SK-MEL-5 (cell line): ENCODE data around the gene ZSWIM2. TPM values are rescaled to one million over a fixed set of nuclear protein-coding genes. Genes with fewer than 3 reads are reported as not detected.
"Not testable (repeated sequence)": the region's sequence is repeated elsewhere in the genome, so short reads cannot be mapped to it uniquely, and the experiment has no call there.

Source experiments
- DNase-seq: peaks from one replicate; pipeline ENCODE4 v3.0.0-alpha.2; 2016; ENCODE audit warnings: low read depth, low spot score
- in situ Hi-C: cut with HindIII; loops from 2 replicates; pipeline ENCODE4 v1.10.0; 2016; ENCODE audit warnings: low sequenced_read_pairs, high pct_unique_total_duplicates, low pct_unique_long_range_greater_than_20kb
- polyA plus RNA-seq, 2 experiments: library from polyadenylated mRNA; depleted of rRNA; stranded (reverse); fragments of >200 nt; gene quantifications; 2 replicates each; pipeline ENCODE4 v1.2.3, GENCODE V29; 2015
- total RNA-seq: library from RNA; depleted of rRNA; stranded (reverse); fragments of >200 nt; shearing (Covaris generic); gene quantifications from 2 replicates; pipeline ENCODE4 v1.2.3, GENCODE V29; 2014; rRNA removed

Gene ZSWIM2
- not detected in 2 replicates for total RNA-seq
- polyA plus RNA-seq (2015; cell fraction: cytosol; rRNA removed): not detected in 2 replicates
- polyA plus RNA-seq (2015; cell fraction: nucleus; rRNA removed): not detected in 2 replicates

- DNase-seq: peak; percentile 1
- in situ Hi-C loops: no loop called here
Measured at GRCh38 chr2:186848873-186849578, at the start of gene ZSWIM2. Gene ZSWIM2, minus strand, starts transcription at chr2:186849170. Its CDS starts 40 bp downstream, at chr2:186849130.

GRCh38 chr2:186896220-186896619 lies 47.2 kb upstream of the ZSWIM2 start:
- DNase-seq, in situ Hi-C loops: not testable (repeated sequence)

GRCh38 chr2:186895451-186895850 lies 46.5 kb upstream of the ZSWIM2 start:
- DNase-seq: no peak
- in situ Hi-C loops: no loop called here

- no peak for DNase-seq
- in situ Hi-C loops: no loop called here
Measured at GRCh38 chr2:186894478-186894877, 45.5 kb upstream of the ZSWIM2 start.

- in situ Hi-C loops: no loop called here
- DNase-seq: no peak
Measured at GRCh38 chr2:186892821-186893220, 43.9 kb upstream of the ZSWIM2 start.

GRCh38 chr2:186891185-186891621 lies 42.2 kb upstream of the ZSWIM2 start:
- DNase-seq: no peak
- in situ Hi-C loops: no loop called here

GRCh38 chr2:186889101-186889879 lies 40.3 kb upstream of the ZSWIM2 start:
- in situ Hi-C loops: no loop called here
- no peak for DNase-seq

- DNase-seq: no peak
- in situ Hi-C loops: no loop called here
Measured at GRCh38 chr2:186887107-186888090, 38.4 kb upstream of the ZSWIM2 start.

- in situ Hi-C loops: no loop called here
- DNase-seq: no peak
Measured at GRCh38 chr2:186884587-186884986, 35.6 kb upstream of the ZSWIM2 start.

- in situ Hi-C loops: no loop called here
- no peak for DNase-seq
Measured at GRCh38 chr2:186883666-186884065, 34.7 kb upstream of the ZSWIM2 start.

GRCh38 chr2:186882511-186883071 lies 33.6 kb upstream of the ZSWIM2 start:
- no peak for DNase-seq
- in situ Hi-C loops: no loop called here

- in situ Hi-C loops: no loop called here
- DNase-seq: no peak
Measured at GRCh38 chr2:186881660-186882059, 32.7 kb upstream of the ZSWIM2 start.

GRCh38 chr2:186879312-186879711 lies 30.3 kb upstream of the ZSWIM2 start:
- in situ Hi-C loops: no loop called here
- no peak for DNase-seq

- in situ Hi-C loops: no loop called here
- no peak for DNase-seq
Measured at GRCh38 chr2:186874713-186875112, 25.7 kb upstream of the ZSWIM2 start.

- no peak for DNase-seq
- in situ Hi-C loops: no loop called here
Measured at GRCh38 chr2:186871881-186872280, 22.9 kb upstream of the ZSWIM2 start.

- in situ Hi-C loops: no loop called here
Measured at GRCh38 chr2:186868344-186868743, 19.4 kb upstream of the ZSWIM2 start.

More at GRCh38 chr2:186868344-186868743, 19.4 kb upstream of the ZSWIM2 start:
- DNase-seq: no peak
